ENCODE data around the gene CRYBG1. TPM values are rescaled to one million over a fixed set of nuclear protein-coding genes. Genes with fewer than 3 reads are reported as not detected.

The CRYBG1 gene
- total and polyA plus RNA-seq, 2 of the 4 experiments (the other 2 are of a cell fraction): 0.38 to 1.1 TPM

DNA sequence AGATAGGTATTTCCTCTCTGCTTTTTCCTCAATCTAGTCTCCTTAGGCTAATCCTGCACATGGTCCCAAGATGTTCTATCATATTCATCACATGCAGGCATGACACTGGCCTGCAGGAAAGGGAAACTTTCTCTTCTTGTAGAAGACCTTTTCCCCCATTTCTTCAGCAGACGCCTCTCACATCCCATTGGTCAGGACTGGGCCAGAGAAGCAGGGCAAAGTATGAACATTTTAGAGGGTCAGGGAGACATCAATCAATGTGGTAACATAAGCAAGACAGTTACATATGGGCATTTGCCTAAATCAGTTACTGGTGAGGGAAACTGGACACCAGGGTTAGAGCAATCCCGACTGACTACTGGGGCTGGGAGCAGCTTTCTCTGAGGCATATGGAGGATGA, 90.1 kb downstream of the CRYBG1 start:
- H2AK9ac ChIP-seq (replicated peaks; ENCODE audit: low read depth, low read length, poor library complexity): no peak overlapping the region
- H4K91ac ChIP-seq (ENCODE audit: insufficient read depth, low read depth, low read length): no peak overlapping the region
- no peak overlapping the region for H3K27ac ChIP-seq (ENCODE audit: insufficient read depth, low read length)
- H3K23ac ChIP-seq (ENCODE audit: low read depth, low read length): no peak overlapping the region
- H4K8ac ChIP-seq (ENCODE audit: low read depth in 2 of 2, low read length in 2 of 2): no peak overlapping the region
- no peak for ATAC-seq (ENCODE audit: low read depth)
- H2BK20ac ChIP-seq (ENCODE audit: low read depth, low read length): no peak overlapping the region
- no peak overlapping the region for H3K56ac ChIP-seq (ENCODE audit: extremely low read depth, insufficient read depth, low read length)
- H3K4me1 ChIP-seq (ENCODE audit: control insufficient read depth, insufficient read depth, low read length): no peaks in the 10 kb centered on the region
- TF ChIP-seq RFX5 (IDR thresholded peaks at IDR 0.05; ENCODE audit: low read depth, low read length) (no peak), RCOR1 (IDR thresholded peaks at IDR 0.05; ENCODE audit: insufficient replicate concordance, low read length) (no peak), MXI1 (IDR thresholded peaks at IDR 0.05; ENCODE audit: borderline replicate concordance, low read depth, low read length) (no peak), MAZ (IDR thresholded peaks at IDR 0.05; ENCODE audit: borderline replicate concordance, low read depth, low read length) (no peak), SMC3 (IDR thresholded peaks at IDR 0.05; ENCODE audit: low read depth, low read length) (no peak), RAD21 (IDR thresholded peaks at IDR 0.05; ENCODE audit: low read length) (no peak), POLR2A (IDR thresholded peaks at IDR 0.05; ENCODE audit: low read depth, low read length) (no peak)
- TF ChIP-seq, protein P1, sequence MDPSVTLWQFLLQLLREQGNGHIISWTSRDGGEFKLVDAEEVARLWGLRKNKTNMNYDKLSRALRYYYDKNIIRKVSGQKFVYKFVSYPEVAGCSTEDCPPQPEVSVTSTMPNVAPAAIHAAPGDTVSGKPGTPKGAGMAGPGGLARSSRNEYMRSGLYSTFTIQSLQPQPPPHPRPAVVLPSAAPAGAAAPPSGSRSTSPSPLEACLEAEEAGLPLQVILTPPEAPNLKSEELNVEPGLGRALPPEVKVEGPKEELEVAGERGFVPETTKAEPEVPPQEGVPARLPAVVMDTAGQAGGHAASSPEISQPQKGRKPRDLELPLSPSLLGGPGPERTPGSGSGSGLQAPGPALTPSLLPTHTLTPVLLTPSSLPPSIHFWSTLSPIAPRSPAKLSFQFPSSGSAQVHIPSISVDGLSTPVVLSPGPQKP (IDR thresholded peaks at IDR 0.05; ENCODE audit: borderline replicate concordance, low read depth, low read length): no peak
- TF ChIP-seq, protein P2, sequence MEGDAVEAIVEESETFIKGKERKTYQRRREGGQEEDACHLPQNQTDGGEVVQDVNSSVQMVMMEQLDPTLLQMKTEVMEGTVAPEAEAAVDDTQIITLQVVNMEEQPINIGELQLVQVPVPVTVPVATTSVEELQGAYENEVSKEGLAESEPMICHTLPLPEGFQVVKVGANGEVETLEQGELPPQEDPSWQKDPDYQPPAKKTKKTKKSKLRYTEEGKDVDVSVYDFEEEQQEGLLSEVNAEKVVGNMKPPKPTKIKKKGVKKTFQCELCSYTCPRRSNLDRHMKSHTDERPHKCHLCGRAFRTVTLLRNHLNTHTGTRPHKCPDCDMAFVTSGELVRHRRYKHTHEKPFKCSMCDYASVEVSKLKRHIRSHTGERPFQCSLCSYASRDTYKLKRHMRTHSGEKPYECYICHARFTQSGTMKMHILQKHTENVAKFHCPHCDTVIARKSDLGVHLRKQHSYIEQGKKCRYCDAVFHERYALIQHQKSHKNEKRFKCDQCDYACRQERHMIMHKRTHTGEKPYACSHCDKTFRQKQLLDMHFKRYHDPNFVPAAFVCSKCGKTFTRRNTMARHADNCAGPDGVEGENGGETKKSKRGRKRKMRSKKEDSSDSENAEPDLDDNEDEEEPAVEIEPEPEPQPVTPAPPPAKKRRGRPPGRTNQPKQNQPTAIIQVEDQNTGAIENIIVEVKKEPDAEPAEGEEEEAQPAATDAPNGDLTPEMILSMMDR (conservative IDR thresholded peaks at IDR 0.05; ENCODE audit: low read depth, low read length): no peak
- in situ Hi-C loops (cut with MboI; ENCODE audit: low sequenced_read_pairs): loop anchor here (10.0 kb wide), 1 partner anchor 54 kb away; no protein-coding TSS in a partner anchor
- ChIA-PET CTCF (interaction anchor here (1.1 kb wide), 1 partner anchor 12 kb away, joined by 3 read pairs; no protein-coding TSS in a partner anchor), POLR2A (ENCODE audit: unreplicated experiment) (no interaction called here)
- DNase-seq: no peak
- H2BK15ac ChIP-seq (ENCODE audit: low read depth, low read length): no peak overlapping the region
- H2BK120ac ChIP-seq (ENCODE audit: low read depth, low read length): no peak overlapping the region
- no peak overlapping the region for H4K5ac ChIP-seq (ENCODE audit: low read depth, low read length)
- no peak overlapping the region for H2BK5ac ChIP-seq (ENCODE audit: low read depth, low read length, poor library complexity, severe bottlenecking)
- intact Hi-C loops (cut with micrococcal nuclease): no loop called here
- no peak overlapping the region for H3K4ac ChIP-seq (ENCODE audit: low read depth, low read length)
- no peak overlapping the region for H2AK5ac ChIP-seq (ENCODE audit: low read depth, low read length)
- H3K9me3 ChIP-seq (ENCODE audit: control insufficient read depth, insufficient read depth, low read length): no peaks in the 10 kb centered on the region
- no peak overlapping the region for H2AFZ ChIP-seq (replicated peaks; ENCODE audit: low read length, poor library complexity)
- no peak overlapping the region for H3K9ac ChIP-seq (ENCODE audit: low read depth, low read length)
- no peak overlapping the region for H3K4me2 ChIP-seq (ENCODE audit: low read depth, low read length)
- H3K18ac ChIP-seq (ENCODE audit: low read depth, low read length): no peak overlapping the region
- H3K79me1 ChIP-seq (ENCODE audit: low read depth in 1 of 2, low read length in 2 of 2): no peaks in the 10 kb centered on the region
- no TSS peak for BruUV-seq (replicated peaks)
- H3K4me3 ChIP-seq (ENCODE audit: insufficient read depth, low read depth, low read length): no peak overlapping the region
- WGBS, 2 experiments (ENCODE audit: extremely low coverage in 2 of 2, insufficient read length in 1 of 2): 29% methylated on average over 1 of the region's 2 CpGs; no CpG with 5 or more reads in 1 of the 2 experiments
- H3K9me1 ChIP-seq (ENCODE audit: insufficient read depth, low read length): no peaks in the 10 kb centered on the region
- H3K14ac ChIP-seq (replicated peaks; ENCODE audit: low read depth, low read length): no peak overlapping the region
- H4K20me1 ChIP-seq (ENCODE audit: insufficient read depth, low read length): no peaks in the 10 kb centered on the region
- peaks cover 15% of the 10 kb centered on the region for H3K27me3 ChIP-seq (ENCODE audit: control insufficient read depth, insufficient read depth, low read length)
- dilution Hi-C loops (cut with HindIII; ENCODE audit: low sequenced_read_pairs, unreplicated experiment): loop anchor here (25.0 kb wide), 1 partner anchor 512 kb away; the partner anchor contains the start of gene CD24
- H3K36me3 ChIP-seq (ENCODE audit: control insufficient read depth, insufficient read depth, low read length): no peaks in the 10 kb centered on the region

All from IMR-90 (cell line).